Adrenal gland (tissue), 12 donors: ENCODE results near the gene IL12RB2. TPM values are rescaled to one million over a fixed set of nuclear protein-coding genes. Genes with fewer than 3 reads are reported as not detected.
"Not testable (repeated sequence)": the region's sequence is repeated elsewhere in the genome, so short reads cannot be mapped to it uniquely, and the experiment has no call there.

Experiments
- DNase-seq, 7 donors: peaks; one replicate each; pipeline ENCODE4 v3.0.0-alpha.2; 2019 to 2020
- H3K27ac ChIP-seq, 5 donors: fragments of 200-600 bp; sonication (generic) in 4 of 5; 1 replicate in 3 of 5; 2 replicates in 2 of 5; pipeline versions ENCODE4 v1.5.1 to v1.8.0; 2016 to 2020; ENCODE audit warnings: mild to moderate bottlenecking in 1 of 5
- H3K27me3 ChIP-seq: fragments of 200-600 bp; 2 replicates; pipeline ENCODE4 v1.8.0; 2021
- H3K36me3 ChIP-seq, 2 donors: fragments of 200-600 bp; replicated peaks in 1 of 2; 1 replicate in 1 of 2; 2 replicates in 1 of 2; pipeline versions ENCODE4 v1.5.1 to v1.8.0; 2018 to 2022
- H3K4me1 ChIP-seq, 2 donors: fragments of 200-600 bp; replicated peaks in 1 of 2; 1 replicate in 1 of 2; 2 replicates in 1 of 2; pipeline versions ENCODE4 v1.5.1 to v1.8.0; 2018 to 2021
- H3K4me3 ChIP-seq, 4 donors: fragments of 200-600 bp; sonication (generic) in 3 of 4; one replicate each; pipeline ENCODE4 v1.5.1; 2016 to 2018
- H3K9me3 ChIP-seq, 3 donors: fragments of 200-600 bp; sonication (generic) in 1 of 3; replicated peaks in 1 of 3; 1 replicate in 2 of 3; 2 replicates in 1 of 3; pipeline versions ENCODE4 v1.5.1 to v1.8.0; 2016 to 2021
- CTCF ChIP-seq, 6 experiments: fragments of 450-650 bp in 4 of 6; fragments of 200-600 bp in 2 of 6; sonication (generic) in 1 of 6; IDR thresholded peaks; 1 replicate in 5 of 6; 2 replicates in 1 of 6; pipeline versions ENCODE4 v1.5.1 to v1.8.0; 2016 to 2021; ENCODE audit warnings: antibody characterized with exemption in 6 of 6, mild to moderate bottlenecking in 2 of 6, moderate library complexity in 1 of 6
- POLR2A ChIP-seq, 2 donors: fragments of 450-650 bp; IDR thresholded peaks; one replicate each; pipeline ENCODE4 v1.6.1; 2017; ENCODE audit warnings: antibody characterized with exemption in 2 of 2, mild to moderate bottlenecking in 2 of 2, moderate library complexity in 1 of 2
- WGBS, 4 donors: extraction: QIAGEN DNeasy Blood & Tissue Kit in 2 of 4; methylation state at CpG; one replicate each; pipeline versions ENCODE4 v1.1.5 to v1.1.7; 2013 to 2017; 5-methylcytosine and 5-hydroxymethylcytosine counted together
- intact Hi-C, 2 donors: fragments of 100-400 bp; cut with DNase I; formaldehyde crosslinking; loops; one replicate each; pipeline versions ENCODE4 v1.14.1 to v1.15.0; 2022 to 2023
- polyA plus RNA-seq, 3 donors: library from polyadenylated mRNA; stranded (reverse); fragments of 200-250 nt in 2 of 3; fragments of 350-450 nt in 1 of 3; fragmentation: Illumina TruSeq in 1 of 3; extraction: RNeasy Lipid Tissue Mini Kit (QIAGEN cat#74804) in 1 of 3; gene quantifications; one replicate each; pipeline ENCODE4 v1.2.3, GENCODE V29; 2013 to 2014
- total RNA-seq, 9 donors: library from RNA; depleted of rRNA in 4 of 9; stranded (reverse); fragments of >200 nt in 4 of 9; fragments of 120-200 nt in 1 of 9; fragmentation: NEBNext Ultra II Directional in 1 of 9; extraction: Animal tissue kit (Norgen Biotek cat#: 25700) in 1 of 9; gene quantifications; one replicate each; pipeline versions ENCODE4 v1.1.0 to v1.2.4, GENCODE V29; 2013 to 2023
- donor health status: healthy with polysubstance abuse.
- donor health status: Bipolar disorder and iron deficiency.
- donor health status: DM: yes; HTN: yes; CAD: no.
- donor health status: DM: no; HTN: no; CAD: no.
- donor health status: DM: no; HTN: no; CAD: no.
- donor health status: DM: yes; HTN: yes; CAD: no.

Gene IL12RB2
- total and polyA plus RNA-seq, 12 donors: 0.24 to 2.6 (median 0.55) TPM; not detected in 2

GRCh38 chr1:67394548-67394947 lies 86.9 kb downstream of the IL12RB2 start:
- Histone ChIP-seq H3K27ac (no peak overlapping the region), H3K36me3 (no peaks in the 10 kb centered on the region), H3K4me1 (no peaks in the 10 kb centered on the region), H3K9me3 (no peaks in the 10 kb centered on the region), H3K4me3 (no peak overlapping the region), H3K27me3 (no peaks in the 10 kb centered on the region)
- no peak for DNase-seq
- intact Hi-C loops: no loop called here
- TF ChIP-seq POLR2A (IDR thresholded peaks at IDR 0.05) (no peak), CTCF (IDR thresholded peaks at IDR 0.05) (no peak)
- 93 to 98% (median 97%) methylated on average over 4 of the region's 4 CpGs for WGBS, 4 donors

GRCh38 chr1:67399199-67399993 lies 91.7 kb downstream of the IL12RB2 start:
- no peak for TF ChIP-seq POLR2A (IDR thresholded peaks at IDR 0.05)
- TF ChIP-seq CTCF (IDR thresholded peaks at IDR 0.05): no peak
- Histone ChIP-seq H3K36me3 (no peaks in the 10 kb centered on the region), H3K9me3 (no peaks in the 10 kb centered on the region), H3K4me1 (no peaks in the 10 kb centered on the region), H3K27ac (no peak overlapping the region), H3K4me3 (no peak overlapping the region), H3K27me3 (no peaks in the 10 kb centered on the region)
- 76 to 85% (median 84%) methylated on average over 7 of the region's 7 CpGs for WGBS, 4 donors
- intact Hi-C loops: no loop called here
- DNase-seq: no peak

GRCh38 chr1:67400029-67400786 lies 92.5 kb downstream of the IL12RB2 start:
- H3K27ac ChIP-seq, H3K36me3 ChIP-seq, H3K4me1 ChIP-seq, H3K4me3 ChIP-seq, H3K9me3 ChIP-seq, H3K27me3 ChIP-seq, intact Hi-C loops, DNase-seq: not testable (repeated sequence)
- WGBS, 4 donors: 86 to 93% (median 89%) methylated on average over 12 of the region's 12 CpGs

- intact Hi-C loops: no loop called here
- H3K27me3 ChIP-seq: no peaks in the 10 kb centered on the region
- H3K36me3 ChIP-seq: no peaks in the 10 kb centered on the region
- WGBS, 4 donors: 85 to 91% (median 89%) methylated on average over 6 of the region's 6 CpGs
- no peak for DNase-seq
- TF ChIP-seq POLR2A (IDR thresholded peaks at IDR 0.05) (no peak), CTCF (IDR thresholded peaks at IDR 0.05) (no peak)
- H3K9me3 ChIP-seq: no peaks in the 10 kb centered on the region
- H3K27ac ChIP-seq: no peak overlapping the region
- H3K4me3 ChIP-seq: no peak overlapping the region
- no peaks in the 10 kb centered on the region for H3K4me1 ChIP-seq
Observed at GRCh38 chr1:67401443-67401842, 93.8 kb downstream of the IL12RB2 start.
